Measurements from ENCODE around the gene VPS25.
A peak's percentile ranks its signal among the peaks of the same experiment; 100 is the strongest.

VPS25 gene

GRCh38 chr17:42744806-42745617, 28.2 kb upstream of the VPS25 start, which contains the start of gene EZH1:
TSS of gene EZH1 (minus strand) at chr17:42745040. CDS start at chr17:42728941, 16,099 bp downstream.
- Histone ChIP-seq H3K9me3 (ENCODE audit: insufficient read depth, low read length, severe bottlenecking) (no peaks in the 10 kb centered on the region), H2AFZ (ENCODE audit: low read depth, low read length) (peak within 1 kb of the TSS; percentile 88), H3K36me3 (ENCODE audit: insufficient read depth, low read length) (peaks cover 2% of the 10 kb centered on the region; the same call in 1 of the 2 replicates), H3K4me2 (ENCODE audit: insufficient read depth, low read length) (peak within 1 kb of the TSS; percentile 84), H3K4me1 (ENCODE audit: insufficient read depth, low read length) (peaks cover 29% of the 10 kb centered on the region), H4K20me1 (ENCODE audit: insufficient read depth, low read length) (peaks cover 6% of the 10 kb centered on the region; the same call in 1 of the 2 replicates), H3K9ac (ENCODE audit: low read depth, low read length) (peak within 1 kb of the TSS; percentile 70), H3K27ac (ENCODE audit: low read length) (peak within 1 kb of the TSS; percentile 82), H3K4me3 (ENCODE audit: low read depth in 1 of 2, low read length in 2 of 2) (peak within 1 kb of the TSS; percentile 44 to 84), H3K79me2 (ENCODE audit: insufficient read depth, low read length) (peaks cover 48% of the 10 kb centered on the region), H3K27me3 (ENCODE audit: insufficient read depth, low read length, poor library complexity) (no peaks in the 10 kb centered on the region)
- no peak for TF ChIP-seq CTCF (IDR thresholded peaks at IDR 0.05; ENCODE audit: borderline replicate concordance, extremely low read depth, low read length, poor library complexity, severe bottlenecking)
- TF ChIP-seq EZH2 (IDR thresholded peaks at IDR 0.05; ENCODE audit: borderline replicate concordance, low read depth, low read length, severe bottlenecking): no peak
- ATAC-seq (ENCODE audit: insufficient read depth, low read depth): peak; percentile 87
- DNase-seq: peak; percentile 94

GRCh38 chr17:42748202-42748907, 24.9 kb upstream of the VPS25 start:
- no peak for DNase-seq
- H3K27ac ChIP-seq (ENCODE audit: low read length): no peak overlapping the region
- H3K79me2 ChIP-seq (ENCODE audit: insufficient read depth, low read length): peaks cover 15% of the 10 kb centered on the region
- TF ChIP-seq EZH2 (IDR thresholded peaks at IDR 0.05; ENCODE audit: borderline replicate concordance, low read depth, low read length, severe bottlenecking) (no peak), CTCF (IDR thresholded peaks at IDR 0.05; ENCODE audit: borderline replicate concordance, extremely low read depth, low read length, poor library complexity, severe bottlenecking) (no peak)
- ATAC-seq (ENCODE audit: insufficient read depth, low read depth): no peak
- no peaks in the 10 kb centered on the region for H3K27me3 ChIP-seq (ENCODE audit: insufficient read depth, low read length, poor library complexity)
- no peaks in the 10 kb centered on the region for H3K36me3 ChIP-seq (ENCODE audit: insufficient read depth, low read length)
- H3K9me3 ChIP-seq (ENCODE audit: insufficient read depth, low read length, severe bottlenecking): no peaks in the 10 kb centered on the region
- H3K4me2 ChIP-seq (ENCODE audit: insufficient read depth, low read length): no peak overlapping the region
- peaks cover 22% of the 10 kb centered on the region for H3K4me1 ChIP-seq (ENCODE audit: insufficient read depth, low read length)
- no peak overlapping the region for H3K9ac ChIP-seq (ENCODE audit: low read depth, low read length)
- no peak overlapping the region for H3K4me3 ChIP-seq (ENCODE audit: low read depth in 1 of 2, low read length in 2 of 2)
- 0 out of 2 replicates have a peak, but pooled peaks cover 3% of the 10 kb centered on the region for H4K20me1 ChIP-seq (ENCODE audit: insufficient read depth, low read length)
- no peak overlapping the region for H2AFZ ChIP-seq (ENCODE audit: low read depth, low read length)

- no peak for ATAC-seq (ENCODE audit: insufficient read depth, low read depth)
- TF ChIP-seq EZH2 (IDR thresholded peaks at IDR 0.05; ENCODE audit: borderline replicate concordance, low read depth, low read length, severe bottlenecking): no peak
- no peak for TF ChIP-seq CTCF (IDR thresholded peaks at IDR 0.05; ENCODE audit: borderline replicate concordance, extremely low read depth, low read length, poor library complexity, severe bottlenecking)
- no peak overlapping the region for H2AFZ ChIP-seq (ENCODE audit: low read depth, low read length)
These were observed 24.1 kb upstream of the VPS25 start for GRCh38 chr17:42748908-42749798.

More at GRCh38 chr17:42748908-42749798, 24.1 kb upstream of the VPS25 start:
- Histone ChIP-seq H3K9me3 (ENCODE audit: insufficient read depth, low read length, severe bottlenecking) (no peaks in the 10 kb centered on the region), H3K36me3 (ENCODE audit: insufficient read depth, low read length) (no peaks in the 10 kb centered on the region), H3K4me3 (ENCODE audit: low read depth in 1 of 2, low read length in 2 of 2) (no peak overlapping the region), H3K79me2 (ENCODE audit: insufficient read depth, low read length) (peaks cover 7% of the 10 kb centered on the region), H3K9ac (ENCODE audit: low read depth, low read length) (no peak overlapping the region), H4K20me1 (ENCODE audit: insufficient read depth, low read length) (no peaks in the 10 kb centered on the region), H3K4me2 (ENCODE audit: insufficient read depth, low read length) (no peak overlapping the region), H3K4me1 (ENCODE audit: insufficient read depth, low read length) (peaks cover 14% of the 10 kb centered on the region), H3K27me3 (ENCODE audit: insufficient read depth, low read length, poor library complexity) (no peaks in the 10 kb centered on the region), H3K27ac (ENCODE audit: low read length) (no peak overlapping the region)
- DNase-seq: no peak

All from DND-41 (cell line).